Common myeloid progenitor, CD34-positive (primary cell): ENCODE data around the gene FXN.

Experiments
- CTCF ChIA-PET: fragments of 350-600 bp; sonication (Branson Sonifier 250); formaldehyde crosslinking; loops from one replicate; lab custom pipeline; 2021; ENCODE audit warnings: antibody characterized with exemption; lab: Charles Lee
- POLR2A ChIA-PET: fragments of 350-600 bp; sonication (Branson Sonifier 250); formaldehyde crosslinking; loops from one replicate; lab custom pipeline; 2021; ENCODE audit warnings: antibody characterized with exemption; lab: Charles Lee
- DNase-seq, 3 donors: peaks; one replicate each; pipeline versions ENCODE4 v3.0.0 to v3.0.0-alpha.2; 2013
- H3K27ac ChIP-seq, 2 experiments: 1 replicate in 1 of 2; 2 replicates in 1 of 2; pipeline ENCODE4 v1.7.0; 2013; ENCODE audit warnings: inconsistent platforms in 2 of 2, low read length in 2 of 2, mild to moderate bottlenecking in 2 of 2, low read depth in 1 of 2, moderate library complexity in 1 of 2; ENCODE audit not compliant: severe bottlenecking in 2 of 2, insufficient read depth in 1 of 2, poor library complexity in 1 of 2
- H3K27me3 ChIP-seq, 5 experiments: replicated peaks in 2 of 5; 1 replicate in 3 of 5; 2 replicates in 2 of 5; pipeline versions ENCODE4 v1.6.1 to v1.7.0; 2013; ENCODE audit warnings: low read length in 4 of 5, mild to moderate bottlenecking in 2 of 5, moderate library complexity in 2 of 5, inconsistent platforms in 1 of 5; ENCODE audit not compliant: insufficient read depth in 5 of 5, control insufficient read depth in 4 of 5
- H3K36me3 ChIP-seq, 4 experiments: 1 replicate in 2 of 4; 2 replicates in 2 of 4; pipeline versions ENCODE4 v1.6.1 to v1.7.0; 2013; ENCODE audit warnings: low read length in 3 of 4, control low read depth in 1 of 4, mild to moderate bottlenecking in 1 of 4; ENCODE audit not compliant: control insufficient read depth in 4 of 4, insufficient read depth in 4 of 4
- H3K4me1 ChIP-seq, 4 experiments: 1 replicate in 3 of 4; 2 replicates in 1 of 4; pipeline versions ENCODE4 v1.6.1 to v1.7.1; 2013; ENCODE audit warnings: low read length in 3 of 4, mild to moderate bottlenecking in 3 of 4, control low read depth in 1 of 4, inconsistent platforms in 1 of 4, moderate library complexity in 1 of 4; ENCODE audit not compliant: control insufficient read depth in 4 of 4, insufficient read depth in 4 of 4; ENCODE audit errors: control extremely low read depth in 1 of 4
- H3K4me3 ChIP-seq, 7 experiments: 1 replicate in 4 of 7; 2 replicates in 3 of 7; pipeline versions ENCODE4 v1.5.1 to v1.7.0; 2013; ENCODE audit warnings: mild to moderate bottlenecking in 7 of 7, low read length in 6 of 7, moderate library complexity in 6 of 7, inconsistent platforms in 2 of 7, low read depth in 2 of 7, control low read depth in 1 of 7; ENCODE audit not compliant: insufficient read depth in 4 of 7, control insufficient read depth in 1 of 7; ENCODE audit errors: extremely low read depth in 1 of 7
- H3K9me3 ChIP-seq, 5 experiments: 1 replicate in 4 of 5; 2 replicates in 1 of 5; pipeline versions ENCODE4 v1.6.1 to v1.7.1; 2013; ENCODE audit warnings: low read length in 4 of 5, mild to moderate bottlenecking in 2 of 5, inconsistent platforms in 1 of 5, low read depth in 1 of 5, moderate library complexity in 1 of 5; ENCODE audit not compliant: control insufficient read depth in 4 of 5, insufficient read depth in 2 of 5; ENCODE audit errors: control extremely low read depth in 1 of 5
- WGBS: methylation state at CpG from one replicate; pipeline ENCODE4 v1.1.5; 2013; ENCODE audit not compliant: insufficient coverage; 5-methylcytosine and 5-hydroxymethylcytosine counted together

Gene FXN

DNA sequence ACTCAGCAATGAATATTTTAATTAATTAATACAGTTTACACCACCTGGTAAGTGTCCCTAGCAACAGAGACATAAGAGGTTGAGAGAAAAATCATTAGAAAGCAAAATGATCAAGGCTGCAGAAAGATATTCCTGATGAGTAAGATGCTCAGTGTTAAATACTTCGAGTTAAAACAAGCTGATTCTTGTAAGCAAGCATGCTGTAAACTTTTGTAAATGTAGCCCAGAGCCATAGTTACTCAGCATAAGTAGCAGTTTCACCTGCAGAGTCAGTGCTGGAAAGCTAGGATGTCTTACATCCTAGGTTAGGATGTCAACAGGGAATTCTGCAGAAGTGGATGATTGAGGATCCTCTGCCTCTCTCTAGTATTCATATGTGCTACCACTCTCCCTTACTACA, 25.8 kb upstream of the FXN start:
- ChIA-PET POLR2A (no interaction called here), CTCF (interaction anchor here (0.7 to 2.8 kb wide), 9 partner anchors 9 to 430 kb away, joined by 3 to 9 read pairs (median 4); no protein-coding TSS in a partner anchor)
- peaks cover 0 to 19% (median 14%) of the 10 kb centered on the region in 4 experiments for H3K4me1 ChIP-seq
- peaks cover 0 to 3% (median 0%) of the 10 kb centered on the region in 5 experiments for H3K27me3 ChIP-seq
- no peak overlapping the region for H3K4me3 ChIP-seq
- 100% methylated on average over 1 of the region's 1 CpG for WGBS
- no peak for DNase-seq
- peaks cover 0 to 7% (median 0%) of the 10 kb centered on the region in 5 experiments for H3K9me3 ChIP-seq
- no peak overlapping the region for H3K27ac ChIP-seq
- H3K36me3 ChIP-seq: peaks cover 0 to 15% (median 0%) of the 10 kb centered on the region in 4 experiments

DNA sequence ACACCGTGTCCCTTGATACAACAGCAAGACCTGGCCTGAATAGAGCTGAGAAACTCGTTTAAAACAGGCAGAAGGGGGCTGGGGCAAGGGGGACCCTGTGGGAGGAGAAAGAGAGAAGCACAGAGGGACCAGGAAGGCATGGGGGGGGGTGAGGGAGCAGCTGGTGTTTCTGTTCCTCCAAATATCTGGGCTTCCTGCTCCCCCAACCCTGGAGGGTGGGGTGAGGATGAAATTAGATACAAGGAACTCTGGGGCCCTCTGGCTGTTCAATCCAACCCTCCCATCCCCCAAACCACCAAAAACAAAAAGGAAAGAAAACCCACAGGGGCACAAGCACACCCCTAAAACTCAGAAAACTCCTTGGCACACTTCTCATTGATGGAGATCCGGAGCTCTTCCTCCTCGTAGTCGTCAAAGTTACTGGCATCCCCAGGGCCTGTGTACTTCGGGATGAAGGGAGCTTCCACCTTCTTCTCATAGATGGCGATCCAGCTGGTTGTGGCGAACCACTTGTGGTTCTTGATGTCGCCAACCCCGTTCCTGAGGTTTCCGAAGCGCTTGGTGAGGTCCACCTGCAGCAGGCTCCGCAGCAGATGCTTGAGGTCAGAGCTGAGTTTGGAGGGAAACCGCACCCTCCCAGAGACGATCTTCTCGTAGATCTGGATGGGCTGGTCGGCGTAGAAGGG, 22.7 kb upstream of the FXN start:
- H3K27ac ChIP-seq: no peak overlapping the region
- WGBS: under 1% methylated on average over 14 of the region's 18 CpGs
- H3K9me3 ChIP-seq: peaks cover 0 to 7% (median 0%) of the 10 kb centered on the region in 5 experiments
- peaks cover 0 to 29% (median 17%) of the 10 kb centered on the region in 4 experiments for H3K4me1 ChIP-seq
- CTCF ChIA-PET: interaction anchor here (0.6 to 2.9 kb wide), 14 partner anchors 8 to 453 kb away, joined by 3 to 12 read pairs (median 3); no protein-coding TSS in a partner anchor
- peak overlapping the region in 2 of 7 experiments; percentile 22 to 26 for H3K4me3 ChIP-seq
- H3K27me3 ChIP-seq: peaks cover 0 to 5% (median 0%) of the 10 kb centered on the region in 5 experiments
- DNase-seq: peak; percentile 58 to 96 (median 94)
- peaks cover 0 to 14% (median 0%) of the 10 kb centered on the region in 4 experiments for H3K36me3 ChIP-seq
- POLR2A ChIA-PET: interaction anchor here (0.6 to 1.8 kb wide), 7 partner anchors 9 to 523 kb away, joined by 3 to 4 read pairs (median 4); no protein-coding TSS in a partner anchor

DNA sequence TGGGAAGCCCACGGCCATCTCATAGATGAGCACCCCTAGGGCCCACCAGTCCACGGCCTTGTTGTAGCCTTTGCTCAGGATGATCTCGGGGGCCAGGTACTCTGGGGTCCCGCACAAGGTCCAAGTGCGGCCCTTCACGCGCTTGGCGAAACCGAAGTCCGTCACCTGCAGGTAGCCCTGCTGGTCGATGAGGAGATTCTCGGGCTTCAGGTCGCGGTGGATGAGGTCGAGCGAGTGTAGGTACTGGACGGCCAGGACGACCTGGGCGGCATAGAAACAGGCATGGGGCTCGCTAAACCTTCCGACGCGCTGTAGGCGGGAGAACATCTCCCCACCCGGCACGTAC, 22.2 kb upstream of the FXN start:
- no peak for DNase-seq
- Histone ChIP-seq H3K27ac (no peak overlapping the region), H3K36me3 (peaks cover 0 to 10% (median 0%) of the 10 kb centered on the region in 4 experiments), H3K4me3 (no peak overlapping the region), H3K9me3 (peaks cover 0 to 7% (median 0%) of the 10 kb centered on the region in 5 experiments), H3K4me1 (peaks cover 0 to 29% (median 19%) of the 10 kb centered on the region in 4 experiments), H3K27me3 (peaks cover 0 to 5% (median 0%) of the 10 kb centered on the region in 5 experiments)
- CTCF ChIA-PET: interaction anchor here (0.6 to 2.9 kb wide), 12 partner anchors 9 to 454 kb away, joined by 3 to 12 read pairs (median 4); no protein-coding TSS in a partner anchor
- POLR2A ChIA-PET: interaction anchor here (0.6 to 1.8 kb wide), 5 partner anchors 12 to 523 kb away, joined by 3 to 4 read pairs (median 4); no protein-coding TSS in a partner anchor
- WGBS: 94% methylated on average over 26 of the region's 26 CpGs

DNA sequence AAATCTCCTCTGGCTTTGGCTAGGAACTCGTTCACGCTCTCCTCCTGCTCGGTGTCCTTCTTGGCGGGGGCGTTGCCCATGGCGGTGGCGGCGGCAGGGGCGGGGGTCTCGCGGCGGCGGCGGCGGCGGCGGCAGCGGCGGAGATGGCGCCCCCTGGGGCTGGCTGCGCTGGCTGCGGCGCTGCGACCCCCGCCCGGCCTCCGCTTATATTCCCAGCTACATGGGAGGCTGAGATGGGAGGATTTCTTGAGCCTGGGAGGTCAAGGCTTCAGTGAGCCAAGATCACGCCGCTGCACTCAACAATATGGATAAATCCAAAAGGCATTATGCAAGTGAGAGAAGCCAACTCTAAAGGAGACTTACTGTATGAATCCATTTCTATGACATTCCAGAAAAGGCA, 21.5 kb upstream of the FXN start, which contains the start of gene PRKACG:
Gene PRKACG (minus strand): TSS at position 101 of the 400 bp plus-strand sequence. CDS start 21 bp downstream, at position 80.
- ChIA-PET CTCF (interaction anchor here (1.1 to 2.9 kb wide), 4 partner anchors 11 to 45 kb away, joined by 3 to 9 read pairs (median 6); no protein-coding TSS in a partner anchor), POLR2A (no interaction called here)
- Histone ChIP-seq H3K4me1 (peaks cover 0 to 35% (median 25%) of the 10 kb centered on the region in 4 experiments), H3K9me3 (peaks cover 0 to 7% (median 0%) of the 10 kb centered on the region in 5 experiments), H3K4me3 (peak within 1 kb of the TSS in 1 of 7 experiments; percentile 26), H3K27ac (no peak within 1 kb of the TSS), H3K36me3 (peaks cover 0 to 10% (median 0%) of the 10 kb centered on the region in 4 experiments), H3K27me3 (peaks cover 0 to 5% (median 0%) of the 10 kb centered on the region in 5 experiments)
- 96% methylated on average over 21 of the region's 29 CpGs for WGBS
- DNase-seq: no peak

DNA sequence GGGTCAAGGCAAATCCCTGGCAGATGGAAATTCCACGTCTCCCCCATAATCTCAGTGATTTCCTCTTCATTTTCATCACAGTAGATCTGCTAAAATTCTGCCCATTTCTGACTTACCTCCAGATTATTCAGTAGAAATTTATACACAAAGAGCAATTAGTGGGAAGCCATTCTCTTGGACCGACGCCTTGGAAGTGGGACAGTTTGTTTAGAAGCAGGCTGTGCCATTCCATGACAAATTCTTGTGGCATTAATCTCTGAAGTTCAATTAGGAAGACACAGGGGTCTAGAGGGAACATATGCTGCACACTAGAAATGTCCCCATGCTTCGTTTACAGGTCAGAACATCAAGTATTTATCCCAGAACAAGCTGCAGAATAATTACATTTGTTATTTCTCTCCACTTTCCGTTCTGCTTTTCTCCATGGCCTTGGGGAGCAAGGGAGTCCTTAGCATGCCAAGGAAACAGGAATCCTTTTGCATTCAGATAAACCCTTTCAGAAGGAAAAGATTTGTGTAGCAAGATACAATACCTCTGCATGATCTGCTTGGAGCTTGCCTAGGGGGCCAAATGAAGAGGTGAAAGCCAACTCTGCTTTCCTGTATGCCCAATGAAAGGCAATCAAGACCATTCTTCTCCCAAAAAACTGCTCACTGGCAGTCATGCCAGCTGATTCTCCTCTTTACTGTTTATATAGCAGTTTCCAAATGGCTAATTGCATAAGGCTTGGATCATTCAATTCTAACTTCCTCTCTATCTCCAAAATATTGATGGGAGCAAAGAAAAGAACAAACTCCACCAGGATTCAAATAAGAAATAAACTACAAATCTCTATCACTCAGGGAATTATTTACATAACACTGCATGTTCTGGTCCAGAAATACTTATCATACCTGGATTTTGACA, 19.1 kb upstream of the FXN start:
- ChIA-PET CTCF (interaction anchor here (1.0 to 2.0 kb wide), 4 partner anchors 12 to 431 kb away, joined by 3 to 5 read pairs (median 4); no protein-coding TSS in a partner anchor), POLR2A (interaction anchor here (0.6 kb wide), 1 partner anchor 151 kb away, joined by 7 read pairs; no protein-coding TSS in a partner anchor)
- Histone ChIP-seq H3K36me3 (no peaks in the 10 kb centered on the region), H3K4me1 (peaks cover 8 to 53% (median 44%) of the 10 kb centered on the region in 4 experiments), H3K4me3 (no peak overlapping the region), H3K9me3 (peaks cover 0 to 7% (median 0%) of the 10 kb centered on the region in 5 experiments), H3K27ac (no peak overlapping the region), H3K27me3 (peaks cover 0 to 5% (median 0%) of the 10 kb centered on the region in 5 experiments)
- DNase-seq: no peak
- 79% methylated on average over 4 of the region's 5 CpGs for WGBS

DNA sequence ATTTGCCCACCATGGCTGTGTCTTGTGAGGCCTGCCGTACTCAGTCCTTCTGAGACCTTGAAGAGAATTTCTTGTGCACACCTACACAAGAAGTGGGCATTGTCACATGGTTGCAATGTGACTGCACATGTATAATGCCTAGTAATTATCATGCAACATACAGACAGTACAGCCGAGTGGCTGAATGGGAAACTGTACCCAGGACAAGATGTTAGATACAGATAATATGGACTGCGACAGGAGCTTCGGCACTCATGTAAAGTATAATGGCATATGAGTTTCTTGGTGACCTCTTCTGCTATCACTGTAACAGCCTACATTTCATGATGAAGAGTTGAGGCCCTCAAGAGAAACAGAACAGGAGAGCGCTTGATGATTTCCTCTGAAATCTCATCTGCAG, 16.8 kb upstream of the FXN start:
- 88% methylated on average over 1 of the region's 5 CpGs for WGBS
- Histone ChIP-seq H3K4me3 (no peak overlapping the region), H3K27me3 (peaks cover 0 to 5% (median 0%) of the 10 kb centered on the region in 5 experiments), H3K36me3 (no peaks in the 10 kb centered on the region), H3K9me3 (peaks cover 0 to 1% (median 0%) of the 10 kb centered on the region in 5 experiments), H3K4me1 (peaks cover 8 to 46% (median 41%) of the 10 kb centered on the region in 4 experiments), H3K27ac (no peak overlapping the region)
- DNase-seq: peak; percentile 44 to 80 (median 63)
- ChIA-PET POLR2A (no interaction called here), CTCF (interaction anchor here (1.0 to 2.2 kb wide), 9 partner anchors 8 to 439 kb away, joined by 3 to 14 read pairs (median 5); no protein-coding TSS in a partner anchor)
